Measurements from ENCODE around the gene GNB1L.

Gene GNB1L

GRCh38 chr22:19807914-19808872 lies 46.5 kb downstream of the GNB1L start:
- DNase-seq (ENCODE audit: low spot score) = no peak

- DNase-seq (ENCODE audit: low spot score) = no peak
These were observed 47.3 kb downstream of the GNB1L start for GRCh38 chr22:19807161-19807913.

- peak; percentile 90 for DNase-seq (ENCODE audit: low spot score)
These were observed 48.2 kb downstream of the GNB1L start for GRCh38 chr22:19806213-19807160.

GRCh38 chr22:19805821-19806212 lies 48.9 kb downstream of the GNB1L start:
- no peak for DNase-seq (ENCODE audit: low spot score)

GRCh38 chr22:19803736-19804267 lies 50.9 kb downstream of the GNB1L start:
- DNase-seq (ENCODE audit: low spot score) = no peak

- no peak for DNase-seq (ENCODE audit: low spot score)
These were observed 51.6 kb downstream of the GNB1L start for GRCh38 chr22:19802894-19803735.

- DNase-seq (ENCODE audit: low spot score) = no peak
These were observed 52.4 kb downstream of the GNB1L start for GRCh38 chr22:19802001-19802893.

- no peak for DNase-seq (ENCODE audit: low spot score)
These were observed 53.2 kb downstream of the GNB1L start for GRCh38 chr22:19801340-19802000.

- no peak for DNase-seq (ENCODE audit: low spot score)
These were observed 53.9 kb downstream of the GNB1L start for GRCh38 chr22:19800761-19801244.

- no peak for DNase-seq (ENCODE audit: low spot score)
These were observed 54.4 kb downstream of the GNB1L start for GRCh38 chr22:19800306-19800705.

GRCh38 chr22:19799322-19800190 lies 55.1 kb downstream of the GNB1L start:
- DNase-seq (ENCODE audit: low spot score) = no peak

- no peak for DNase-seq (ENCODE audit: low spot score)
These were observed 55.8 kb downstream of the GNB1L start for GRCh38 chr22:19798891-19799293.

GRCh38 chr22:19798003-19798665 lies 56.5 kb downstream of the GNB1L start:
- DNase-seq (ENCODE audit: low spot score) = no peak

GRCh38 chr22:19797086-19798002 lies 57.3 kb downstream of the GNB1L start:
- no peak for DNase-seq (ENCODE audit: low spot score)

- DNase-seq (ENCODE audit: low spot score) = no peak
These were observed 58.5 kb downstream of the GNB1L start for GRCh38 chr22:19796160-19796559.

GRCh38 chr22:19795617-19796008 lies 59.1 kb downstream of the GNB1L start:
- DNase-seq (ENCODE audit: low spot score) = no peak

All from D341Med (cell line).